ENCODE measurements around the gene ZNF608. TPM values are rescaled to one million over a fixed set of nuclear protein-coding genes. Genes with fewer than 3 reads are reported as not detected.

The ZNF608 gene
- total and polyA plus RNA-seq, 2 donors (not counting 3 experiments of a cell fraction or from before 2014, with no cell fraction given): 16.2 to 33.6 TPM

- ChIA-PET POLR2A (no interaction called here), CTCF (interaction anchor here (1.0 kb wide), 1 partner anchor 14 kb away, joined by 3 read pairs; no protein-coding TSS in a partner anchor)
- H3K27ac ChIP-seq (ENCODE audit: insufficient read depth, low read depth, low read length): no peak overlapping the region
- TF ChIP-seq MAX (IDR thresholded peaks at IDR 0.05; ENCODE audit: insufficient read depth, insufficient read length) (no peak), JUN (IDR thresholded peaks at IDR 0.05; ENCODE audit: borderline replicate concordance, insufficient read depth, insufficient read length, low read depth) (no peak), FOS (IDR thresholded peaks at IDR 0.05; ENCODE audit: borderline replicate concordance, insufficient read depth, low read length) (no peak), GATA2 (IDR thresholded peaks at IDR 0.05; ENCODE audit: insufficient read depth, insufficient read length, low read depth, low read length) (no peak), POLR2A (IDR thresholded peaks at IDR 0.05; ENCODE audit: low read depth, low read length) (no peak), CTCF (IDR thresholded peaks at IDR 0.05; ENCODE audit: extremely low read depth in 1 of 2, insufficient read depth in 1 of 2, low read depth in 1 of 2, low read length in 2 of 2) (no peak), EZH2 (IDR thresholded peaks at IDR 0.05; ENCODE audit: borderline replicate concordance, low read depth, low read length, severe bottlenecking) (no peak), POLR2AphosphoS5 (IDR thresholded peaks at IDR 0.05; ENCODE audit: insufficient read depth, low read depth, low read length) (no peak), MYC (IDR thresholded peaks at IDR 0.05; ENCODE audit: low read depth, low read length) (no peak)
- DNase-seq (ENCODE audit: low read depth, low spot score) (no peak), FAIRE-seq (no peak)
- no peak overlapping the region for H3K4me2 ChIP-seq (ENCODE audit: insufficient read depth, low read length)
- H3K9ac ChIP-seq (replicated peaks; ENCODE audit: extremely low read depth, insufficient read depth, low read length): no peak overlapping the region
- no peaks in the 10 kb centered on the region for H4K20me1 ChIP-seq (replicated peaks; ENCODE audit: control insufficient read depth, extremely low read depth, insufficient read depth, low read length)
- no peak overlapping the region for H3K4me3 ChIP-seq (replicated peaks in 1 of 3; ENCODE audit: insufficient read depth in 1 of 3, low read depth in 1 of 3, low read length in 3 of 3)
- dilution Hi-C loops (cut with MboI; ENCODE audit: extremely low pct_ligation_motif_present, low sequenced_read_pairs): no loop called here
- no peaks in the 10 kb centered on the region for H3K9me3 ChIP-seq (replicated peaks; ENCODE audit: control insufficient read depth, insufficient read depth, low read length)
- H3K79me2 ChIP-seq (ENCODE audit: control insufficient read depth, insufficient read depth, low read length): no peaks in the 10 kb centered on the region
- no peak overlapping the region for H2AFZ ChIP-seq (ENCODE audit: low read depth, low read length)
- BruUV-seq (replicated peaks): no TSS peak
- no peaks in the 10 kb centered on the region for H3K27me3 ChIP-seq (ENCODE audit: control insufficient read depth in 2 of 2, insufficient read depth in 2 of 2, low read length in 2 of 2)
- H3K36me3 ChIP-seq (ENCODE audit: control insufficient read depth in 2 of 2, extremely low read depth in 1 of 2, insufficient read depth in 2 of 2, low read length in 2 of 2): no peaks in the 10 kb centered on the region
- H3K4me1 ChIP-seq (ENCODE audit: control insufficient read depth, extremely low read depth, insufficient read depth, low read length): no peaks in the 10 kb centered on the region
- intact Hi-C loops (cut with micrococcal nuclease): no loop called here
- no peaks in the 10 kb centered on the region for H3K9me1 ChIP-seq (replicated peaks; ENCODE audit: control insufficient read depth, extremely low read depth, insufficient read depth, low read length)
These were observed 49.4 kb upstream of the ZNF608 start for GRCh38 chr5:124795829-124796228.
